GM21737 (cell line): ENCODE data around the gene VCX3A.
"Not testable (repeated sequence)": the region's sequence is repeated elsewhere in the genome, so short reads cannot be mapped to it uniquely, and the experiment has no call there.

Source experiments
- ATAC-seq: cut with Tn5 transposase; IDR thresholded peaks from one replicate; pipeline ENCODE4 v1.9.1; 2021; ENCODE audit warnings: mild to moderate bottlenecking, moderate library complexity; ENCODE audit not compliant: unreplicated experiment

The VCX3A gene

GRCh38 chrX:6535018-6535417 lies at the start of gene VCX3A:
TSS of gene VCX3A (minus strand) at chrX:6535118. CDS start at chrX:6534497, 621 bp downstream.
- not testable (repeated sequence) for ATAC-seq

GRCh38 chrX:6574762-6575161 lies 39.8 kb upstream of the VCX3A start:
- ATAC-seq: no peak

GRCh38 chrX:6568031-6568430 lies 33.1 kb upstream of the VCX3A start:
- no peak for ATAC-seq

GRCh38 chrX:6558979-6559378 lies 24.1 kb upstream of the VCX3A start:
- ATAC-seq: no peak

- no peak for ATAC-seq
Observed at GRCh38 chrX:6557690-6558089, 22.8 kb upstream of the VCX3A start.

- ATAC-seq: no peak
Observed at GRCh38 chrX:6550999-6551398, 16.1 kb upstream of the VCX3A start.

GRCh38 chrX:6545712-6546111 lies 10.8 kb upstream of the VCX3A start:
- no peak for ATAC-seq

- ATAC-seq: no peak
Observed at GRCh38 chrX:6526564-6527136, 8.3 kb downstream of the VCX3A start.

- ATAC-seq: no peak
Observed at GRCh38 chrX:6517376-6517775, 17.5 kb downstream of the VCX3A start.

- no peak for ATAC-seq
Observed at GRCh38 chrX:6506444-6506843, 28.5 kb downstream of the VCX3A start.

- no peak for ATAC-seq
Observed at GRCh38 chrX:6505960-6506359, 29.0 kb downstream of the VCX3A start.

GRCh38 chrX:6500719-6501118 lies 34.2 kb downstream of the VCX3A start:
- ATAC-seq: no peak

- no peak for ATAC-seq
Observed at GRCh38 chrX:6498324-6498723, 36.6 kb downstream of the VCX3A start.
